Lower lobe of right lung (tissue), 2 donors: ENCODE measurements around the gene TFF1. TPM values are rescaled to one million over a fixed set of nuclear protein-coding genes. Genes with fewer than 3 reads are reported as not detected.

Experiments
- ATAC-seq, 2 donors: fragments of 200-7000 bp; cut with Tn5 transposase; one replicate each; pipeline ENCODE4 v1.9.1; 2020 to 2022; ENCODE audit warnings: mild to moderate bottlenecking in 2 of 2, moderate library complexity in 2 of 2
- DNase-seq: peaks from one replicate; pipeline ENCODE4 v3.0.0-alpha.2; 2020
- H3K27ac ChIP-seq: fragments of 200-600 bp; one replicate; pipeline ENCODE4 v1.8.0; 2022
- H3K27me3 ChIP-seq: fragments of 200-600 bp; one replicate; pipeline ENCODE4 v1.8.0; 2022; ENCODE audit warnings: low read depth
- H3K36me3 ChIP-seq: fragments of 200-600 bp; one replicate; pipeline ENCODE4 v1.8.0; 2022; ENCODE audit warnings: mild to moderate bottlenecking
- H3K4me1 ChIP-seq: fragments of 200-600 bp; one replicate; pipeline ENCODE4 v1.8.0; 2022
- H3K4me3 ChIP-seq: fragments of 200-600 bp; one replicate; pipeline ENCODE4 v1.8.0; 2022; ENCODE audit warnings: mild to moderate bottlenecking
- H3K9me3 ChIP-seq: fragments of 200-600 bp; one replicate; pipeline ENCODE4 v1.8.0; 2022
- intact Hi-C: fragments of 100-400 bp; cut with DNase I; formaldehyde crosslinking; loops from one replicate; pipeline ENCODE4 v1.11.0; 2022
- total RNA-seq: library from RNA; stranded (reverse); fragmentation: NEBNext Ultra II Directional; extraction: Animal tissue kit (Norgen Biotek cat#: 25700); gene quantifications from one replicate; pipeline ENCODE4 v1.2.1, GENCODE V29; 2021
- TF ChIP-seq, protein P1 (sequence below): fragments of 200-600 bp; IDR thresholded peaks from one replicate; pipeline ENCODE4 v1.8.0; 2022; ENCODE audit warnings: antibody characterized with exemption, mild to moderate bottlenecking
- donor health status: DM: no; HTN: yes; CAD: no; lungs with severe emphysema.

Gene TFF1
- total RNA-seq, 1 donor from 2014 or later: not detected

- DNase-seq (peak; percentile 58), ATAC-seq (peak; percentile 79 to 86)
- intact Hi-C loops: no loop called here
- Histone ChIP-seq H3K27me3 (no peaks in the 10 kb centered on the region), H3K4me3 (no peak overlapping the region), H3K36me3 (no peaks in the 10 kb centered on the region), H3K4me1 (no peaks in the 10 kb centered on the region), H3K27ac (no peak overlapping the region), H3K9me3 (no peaks in the 10 kb centered on the region)
- TF ChIP-seq, protein P1, sequence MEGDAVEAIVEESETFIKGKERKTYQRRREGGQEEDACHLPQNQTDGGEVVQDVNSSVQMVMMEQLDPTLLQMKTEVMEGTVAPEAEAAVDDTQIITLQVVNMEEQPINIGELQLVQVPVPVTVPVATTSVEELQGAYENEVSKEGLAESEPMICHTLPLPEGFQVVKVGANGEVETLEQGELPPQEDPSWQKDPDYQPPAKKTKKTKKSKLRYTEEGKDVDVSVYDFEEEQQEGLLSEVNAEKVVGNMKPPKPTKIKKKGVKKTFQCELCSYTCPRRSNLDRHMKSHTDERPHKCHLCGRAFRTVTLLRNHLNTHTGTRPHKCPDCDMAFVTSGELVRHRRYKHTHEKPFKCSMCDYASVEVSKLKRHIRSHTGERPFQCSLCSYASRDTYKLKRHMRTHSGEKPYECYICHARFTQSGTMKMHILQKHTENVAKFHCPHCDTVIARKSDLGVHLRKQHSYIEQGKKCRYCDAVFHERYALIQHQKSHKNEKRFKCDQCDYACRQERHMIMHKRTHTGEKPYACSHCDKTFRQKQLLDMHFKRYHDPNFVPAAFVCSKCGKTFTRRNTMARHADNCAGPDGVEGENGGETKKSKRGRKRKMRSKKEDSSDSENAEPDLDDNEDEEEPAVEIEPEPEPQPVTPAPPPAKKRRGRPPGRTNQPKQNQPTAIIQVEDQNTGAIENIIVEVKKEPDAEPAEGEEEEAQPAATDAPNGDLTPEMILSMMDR: peak; percentile 70
Observed at GRCh38 chr21:42381347-42381984, 15.1 kb upstream of the TFF1 start.

DNA sequence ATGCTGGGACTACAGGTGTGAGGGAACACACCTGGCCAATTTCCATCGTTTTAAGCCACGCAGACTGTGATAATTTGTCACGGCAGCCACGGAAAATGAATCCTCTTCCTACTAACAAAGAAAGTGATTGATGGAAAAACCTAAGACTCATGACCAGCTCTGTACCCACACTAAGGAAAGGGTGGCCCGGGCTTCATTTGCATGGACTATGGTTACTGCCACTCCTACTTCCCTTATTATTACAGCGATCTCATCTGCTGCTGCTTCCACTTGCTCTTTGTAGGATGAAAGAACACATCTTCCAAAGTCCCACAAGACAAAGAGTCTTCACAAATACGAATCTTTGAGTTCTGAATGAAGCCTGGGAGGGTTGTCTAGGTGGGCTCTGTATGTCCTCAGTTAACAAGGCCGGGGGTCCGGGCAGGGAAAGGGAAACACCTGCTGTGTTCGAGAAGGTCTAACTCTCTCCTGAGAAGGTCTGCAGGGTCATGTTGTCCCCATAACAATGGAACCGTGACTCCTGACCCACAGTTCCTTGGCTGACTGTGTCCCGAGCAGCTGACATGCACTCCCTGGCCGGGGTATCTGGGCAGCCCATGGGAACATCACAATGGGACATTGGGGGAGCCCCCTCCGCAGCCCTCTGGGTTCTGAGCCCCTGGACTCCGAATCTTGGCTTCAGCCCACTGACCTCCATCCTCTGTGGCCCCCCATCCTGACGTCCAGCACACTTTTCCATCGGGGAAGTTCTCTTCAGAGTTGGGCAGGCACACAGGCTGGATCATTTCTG lies 13.3 kb upstream of the TFF1 start:
- no peaks in the 10 kb centered on the region for H3K36me3 ChIP-seq
- H3K4me3 ChIP-seq: no peak overlapping the region
- TF ChIP-seq, protein P1: no peak
- H3K4me1 ChIP-seq: no peaks in the 10 kb centered on the region
- H3K9me3 ChIP-seq: no peaks in the 10 kb centered on the region
- DNase-seq: no peak
- intact Hi-C loops: no loop called here
- H3K27ac ChIP-seq: no peak overlapping the region
- no peaks in the 10 kb centered on the region for H3K27me3 ChIP-seq
- ATAC-seq: no peak

DNA sequence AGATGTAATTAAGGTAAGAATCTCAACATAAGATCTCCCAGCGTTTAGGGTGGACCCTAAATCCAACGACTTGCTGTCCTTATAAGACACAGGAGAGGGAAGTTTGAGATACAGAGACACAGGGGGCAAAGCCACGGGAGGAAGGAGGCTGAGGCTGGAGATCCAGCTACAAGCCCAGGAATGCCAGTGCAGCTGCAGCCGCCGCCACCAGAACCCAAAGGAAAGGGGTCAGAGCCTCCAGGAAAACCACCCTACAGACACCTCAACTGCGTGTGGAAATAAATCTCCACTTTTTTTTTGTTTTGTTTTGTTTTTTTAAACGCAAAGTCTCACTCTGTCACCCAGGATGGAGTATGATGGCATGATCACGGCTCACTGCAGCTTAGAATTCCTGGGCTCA lies 12.1 kb upstream of the TFF1 start:
- Histone ChIP-seq H3K27ac (no peak overlapping the region), H3K4me1 (no peaks in the 10 kb centered on the region), H3K27me3 (no peaks in the 10 kb centered on the region), H3K9me3 (no peaks in the 10 kb centered on the region), H3K4me3 (no peak overlapping the region), H3K36me3 (no peaks in the 10 kb centered on the region)
- no peak for DNase-seq
- ATAC-seq: no peak
- intact Hi-C loops: no loop called here
- TF ChIP-seq, protein P1: no peak

- TF ChIP-seq, protein P1: no peak
- H3K27me3 ChIP-seq: no peaks in the 10 kb centered on the region
- intact Hi-C loops: no loop called here
- H3K4me1 ChIP-seq: no peaks in the 10 kb centered on the region
- H3K4me3 ChIP-seq: no peak overlapping the region
- H3K27ac ChIP-seq: no peak overlapping the region
- ATAC-seq: no peak
- no peaks in the 10 kb centered on the region for H3K9me3 ChIP-seq
- H3K36me3 ChIP-seq: no peaks in the 10 kb centered on the region
- no peak for DNase-seq
Observed at GRCh38 chr21:42377951-42378340, 11.6 kb upstream of the TFF1 start.

- TF ChIP-seq, protein P1: no peak
- intact Hi-C loops: no loop called here
- H3K4me3 ChIP-seq: no peak overlapping the region
- H3K27ac ChIP-seq: no peak overlapping the region
- ATAC-seq: no peak
- H3K27me3 ChIP-seq: no peaks in the 10 kb centered on the region
- peak; percentile 4 for DNase-seq
- no peaks in the 10 kb centered on the region for H3K4me1 ChIP-seq
- no peaks in the 10 kb centered on the region for H3K9me3 ChIP-seq
- H3K36me3 ChIP-seq: no peaks in the 10 kb centered on the region
Observed at GRCh38 chr21:42377211-42377950, 11.0 kb upstream of the TFF1 start.
